Stimulated activated CD4-positive, alpha-beta T cell treated with anti-CD3 and anti-CD28 coated beads, Interleukin-15, amount 100 ng/mL, for 1 hour (primary cell): Measurements from ENCODE around the gene AP1S3.
"Not testable (repeated sequence)": the region's sequence is repeated elsewhere in the genome, so short reads cannot be mapped to it uniquely, and the experiment has no call there.

ENCODE experiments used
- DNase-seq, 2 donors: peaks; one replicate each; pipeline ENCODE4 v3.0.0-alpha.2; 2020; ENCODE audit warnings: low read depth in 1 of 2, low spot score in 1 of 2

AP1S3 gene

GRCh38 chr2:223837287-223838061 is at the start of gene AP1S3:
Gene AP1S3 (minus strand): TSS chr2:223837582. CDS start chr2:223837450, 132 bp downstream.
- peak; percentile 17 to 59 for DNase-seq

GRCh38 chr2:223887127-223887526 is 49.7 kb upstream of the AP1S3 start:
- DNase-seq, result no peak

- no peak for DNase-seq
These were observed 49.3 kb upstream of the AP1S3 start for GRCh38 chr2:223886726-223887125.

- DNase-seq, result no peak
These were observed 47.0 kb upstream of the AP1S3 start for GRCh38 chr2:223884399-223884798.

- DNase-seq, result no peak
These were observed 45.3 kb upstream of the AP1S3 start for GRCh38 chr2:223882715-223883114.

GRCh38 chr2:223880796-223881195 is 43.4 kb upstream of the AP1S3 start:
- DNase-seq, result no peak

GRCh38 chr2:223877721-223878410 is 40.5 kb upstream of the AP1S3 start:
- DNase-seq, result no peak

GRCh38 chr2:223873672-223874071 is 36.3 kb upstream of the AP1S3 start:
- DNase-seq, result no peak

GRCh38 chr2:223872772-223873171 is 35.4 kb upstream of the AP1S3 start:
- DNase-seq, result not testable (repeated sequence)

GRCh38 chr2:223871661-223872060 is 34.3 kb upstream of the AP1S3 start:
- not testable (repeated sequence) for DNase-seq

- no peak for DNase-seq
These were observed 33.6 kb upstream of the AP1S3 start for GRCh38 chr2:223870840-223871611.

- DNase-seq, result no peak
These were observed 30.6 kb upstream of the AP1S3 start for GRCh38 chr2:223868005-223868404.

GRCh38 chr2:223865907-223866508 is 28.6 kb upstream of the AP1S3 start:
- no peak for DNase-seq

- DNase-seq, result no peak
These were observed 27.7 kb upstream of the AP1S3 start for GRCh38 chr2:223865124-223865523.

GRCh38 chr2:223863491-223863890 is 26.1 kb upstream of the AP1S3 start:
- no peak for DNase-seq

- DNase-seq, result no peak
These were observed 23.7 kb upstream of the AP1S3 start for GRCh38 chr2:223860809-223861738.

GRCh38 chr2:223859070-223859469 is 21.7 kb upstream of the AP1S3 start:
- DNase-seq, result no peak

- no peak for DNase-seq
These were observed 19.2 kb upstream of the AP1S3 start for GRCh38 chr2:223856584-223856983.

GRCh38 chr2:223856021-223856420 is 18.6 kb upstream of the AP1S3 start:
- no peak for DNase-seq

GRCh38 chr2:223855426-223855825 is 18.0 kb upstream of the AP1S3 start:
- DNase-seq, result no peak
